BLaER1 treated with 17β-estradiol and CSF1 and Interleukin-3, amounts not matched to agents 10 nM and 100 nM (cell line): Measurements from ENCODE around the gene OR52I2.

ENCODE experiments used
- H3K27ac ChIP-seq, 11 experiments: shearing (Covaris generic); formaldehyde crosslinking; 2 replicates each; pipeline ENCODE4 v1.8.1; 2022
- H3K27me3 ChIP-seq, 11 experiments: shearing (Covaris generic); formaldehyde crosslinking; 2 replicates each; pipeline ENCODE4 v1.8.1; 2022
- H3K36me3 ChIP-seq, 11 experiments: shearing (Covaris generic); formaldehyde crosslinking; 2 replicates each; pipeline ENCODE4 v1.8.1; 2022
- H3K4me1 ChIP-seq, 10 experiments: shearing (Covaris generic); formaldehyde crosslinking; 2 replicates each; pipeline ENCODE4 v1.8.1; 2022
- H3K4me2 ChIP-seq, 11 experiments: shearing (Covaris generic); formaldehyde crosslinking; 2 replicates each; pipeline ENCODE4 v1.8.1; 2022
- H3K4me3 ChIP-seq, 10 experiments: shearing (Covaris generic); formaldehyde crosslinking; 2 replicates each; pipeline ENCODE4 v1.8.1; 2022
- H3K9ac ChIP-seq, 11 experiments: shearing (Covaris generic); formaldehyde crosslinking; 2 replicates each; pipeline ENCODE4 v1.8.1; 2022
- H3K9me3 ChIP-seq, 11 experiments: shearing (Covaris generic); formaldehyde crosslinking; replicated peaks in 1 of 11; 2 replicates each; pipeline ENCODE4 v1.8.1; 2022
- H4K20me1 ChIP-seq, 11 experiments: shearing (Covaris generic); formaldehyde crosslinking; 2 replicates each; pipeline ENCODE4 v1.8.1; 2022
- Cebpa-rat ChIP-seq, 11 experiments: shearing (Covaris generic); IDR thresholded peaks; 2 replicates each; pipeline ENCODE4 v1.8.1; 2022

Gene OR52I2

GRCh38 chr11:4581443-4581842 lies at the start of gene OR52I2:
Gene OR52I2, plus strand, starts transcription at chr11:4581743.
- Histone ChIP-seq H3K9me3 (no peaks in the 10 kb centered on the region), H4K20me1 (no peaks in the 10 kb centered on the region), H3K9ac (no peak within 1 kb of the TSS), H3K4me3 (no peak within 1 kb of the TSS), H3K36me3 (no peaks in the 10 kb centered on the region), H3K27ac (no peak within 1 kb of the TSS), H3K4me2 (no peak within 1 kb of the TSS), H3K27me3 (peaks cover 0 to 60% (median 0%) of the 10 kb centered on the region in 11 experiments; a peak in 7 of 22 replicates), H3K4me1 (peaks cover 0 to 5% (median 0%) of the 10 kb centered on the region in 10 experiments; a peak in 6 of 20 replicates)
- no peak for TF ChIP-seq Cebpa-rat (IDR thresholded peaks at IDR 0.05)

GRCh38 chr11:4539603-4540219 lies 41.8 kb upstream of the OR52I2 start:
- no peaks in the 10 kb centered on the region for H3K36me3 ChIP-seq
- no peak for TF ChIP-seq Cebpa-rat (IDR thresholded peaks at IDR 0.05)
- H3K27me3 ChIP-seq = no peaks in the 10 kb centered on the region
- no peak overlapping the region for H3K4me3 ChIP-seq
- H3K9ac ChIP-seq = no peak overlapping the region
- H3K9me3 ChIP-seq = no peaks in the 10 kb centered on the region
- H3K4me1 ChIP-seq = peaks cover 0 to 6% (median 0%) of the 10 kb centered on the region in 10 experiments; a peak in 1 of 20 replicates
- no peak overlapping the region for H3K4me2 ChIP-seq
- no peak overlapping the region for H3K27ac ChIP-seq
- no peaks in the 10 kb centered on the region for H4K20me1 ChIP-seq

- TF ChIP-seq Cebpa-rat (IDR thresholded peaks at IDR 0.05) = no peak
- H3K27ac ChIP-seq = no peak overlapping the region
- no peak overlapping the region for H3K4me3 ChIP-seq
- peaks cover 0 to 6% (median 0%) of the 10 kb centered on the region in 10 experiments; a peak in 1 of 20 replicates for H3K4me1 ChIP-seq
- no peak overlapping the region for H3K4me2 ChIP-seq
- H3K27me3 ChIP-seq = no peaks in the 10 kb centered on the region
- H3K9me3 ChIP-seq = no peaks in the 10 kb centered on the region
- H4K20me1 ChIP-seq = no peaks in the 10 kb centered on the region
- H3K9ac ChIP-seq = no peak overlapping the region
- no peaks in the 10 kb centered on the region for H3K36me3 ChIP-seq
Observed at GRCh38 chr11:4541071-4541470, 40.5 kb upstream of the OR52I2 start.

GRCh38 chr11:4543561-4543960 lies 38.0 kb upstream of the OR52I2 start:
- peak overlapping the region in 1 of 11 experiments; percentile 25; a peak in 1 of 22 replicates for H3K4me2 ChIP-seq
- H3K9ac ChIP-seq = no peak overlapping the region
- H3K27ac ChIP-seq = no peak overlapping the region
- H3K36me3 ChIP-seq = no peaks in the 10 kb centered on the region
- H4K20me1 ChIP-seq = no peaks in the 10 kb centered on the region
- H3K4me3 ChIP-seq = no peak overlapping the region
- H3K4me1 ChIP-seq = peaks cover 0 to 6% (median 0%) of the 10 kb centered on the region in 10 experiments; a peak in 1 of 20 replicates
- no peaks in the 10 kb centered on the region for H3K9me3 ChIP-seq
- no peak for TF ChIP-seq Cebpa-rat (IDR thresholded peaks at IDR 0.05)
- no peaks in the 10 kb centered on the region for H3K27me3 ChIP-seq

- Histone ChIP-seq H3K36me3 (no peaks in the 10 kb centered on the region), H3K4me2 (no peak within 1 kb of the TSS), H3K4me1 (peaks cover 0 to 6% (median 0%) of the 10 kb centered on the region in 10 experiments; a peak in 1 of 20 replicates), H3K27ac (no peak within 1 kb of the TSS), H3K9me3 (no peaks in the 10 kb centered on the region; a peak in 2 of 22 replicates), H4K20me1 (no peaks in the 10 kb centered on the region), H3K4me3 (no peak within 1 kb of the TSS), H3K27me3 (no peaks in the 10 kb centered on the region), H3K9ac (no peak within 1 kb of the TSS)
- no peak for TF ChIP-seq Cebpa-rat (IDR thresholded peaks at IDR 0.05)
Observed at GRCh38 chr11:4544891-4545290, 36.7 kb upstream of the OR52I2 start, which contains the start of gene OR52M1. Gene OR52M1, plus strand, starts transcription at chr11:4545191. Its CDS starts 0 bp downstream, at chr11:4545191.

- Histone ChIP-seq H3K4me3 (no peak overlapping the region), H4K20me1 (no peaks in the 10 kb centered on the region), H3K36me3 (no peaks in the 10 kb centered on the region), H3K9me3 (peaks cover 5 to 17% (median 12%) of the 10 kb centered on the region in 11 experiments; a peak in 16 of 22 replicates), H3K4me1 (peaks cover 0 to 6% (median 0%) of the 10 kb centered on the region in 10 experiments; a peak in 1 of 20 replicates), H3K4me2 (no peak overlapping the region), H3K27me3 (no peaks in the 10 kb centered on the region), H3K27ac (no peak overlapping the region), H3K9ac (no peak overlapping the region)
- TF ChIP-seq Cebpa-rat (IDR thresholded peaks at IDR 0.05) = no peak
Observed at GRCh38 chr11:4546878-4547277, 34.7 kb upstream of the OR52I2 start.

- Histone ChIP-seq H3K4me3 (no peak overlapping the region), H4K20me1 (no peaks in the 10 kb centered on the region), H3K36me3 (no peaks in the 10 kb centered on the region), H3K27me3 (no peaks in the 10 kb centered on the region), H3K9ac (no peak overlapping the region), H3K27ac (no peak overlapping the region), H3K4me2 (no peak overlapping the region), H3K9me3 (peaks cover 5 to 17% (median 12%) of the 10 kb centered on the region in 11 experiments; a peak in 16 of 22 replicates), H3K4me1 (peaks cover 0 to 6% (median 0%) of the 10 kb centered on the region in 10 experiments; a peak in 1 of 20 replicates)
- TF ChIP-seq Cebpa-rat (IDR thresholded peaks at IDR 0.05) = no peak
Observed at GRCh38 chr11:4547416-4547815, 34.1 kb upstream of the OR52I2 start.

- Histone ChIP-seq H3K9ac (no peak overlapping the region), H3K27me3 (no peaks in the 10 kb centered on the region), H3K4me3 (no peak overlapping the region), H4K20me1 (no peaks in the 10 kb centered on the region), H3K4me2 (no peak overlapping the region), H3K4me1 (peaks cover 0 to 4% (median 0%) of the 10 kb centered on the region in 10 experiments; a peak in 1 of 20 replicates), H3K9me3 (peaks cover 5 to 20% (median 12%) of the 10 kb centered on the region in 11 experiments; a peak in 16 of 22 replicates), H3K27ac (no peak overlapping the region), H3K36me3 (no peaks in the 10 kb centered on the region)
- TF ChIP-seq Cebpa-rat (IDR thresholded peaks at IDR 0.05) = no peak
Observed at GRCh38 chr11:4551346-4551979, 30.1 kb upstream of the OR52I2 start.

GRCh38 chr11:4559527-4560440 lies 21.8 kb upstream of the OR52I2 start:
- H3K27ac ChIP-seq = no peak overlapping the region
- no peaks in the 10 kb centered on the region for H3K4me1 ChIP-seq
- no peak overlapping the region for H3K4me3 ChIP-seq
- H4K20me1 ChIP-seq = no peaks in the 10 kb centered on the region
- H3K36me3 ChIP-seq = no peaks in the 10 kb centered on the region
- no peaks in the 10 kb centered on the region for H3K27me3 ChIP-seq
- peaks cover 8 to 30% (median 11%) of the 10 kb centered on the region in 11 experiments; a peak in 18 of 22 replicates for H3K9me3 ChIP-seq
- H3K4me2 ChIP-seq = no peak overlapping the region
- no peak overlapping the region for H3K9ac ChIP-seq
- TF ChIP-seq Cebpa-rat (IDR thresholded peaks at IDR 0.05) = no peak
